OCI-LY1 (cell line): ENCODE measurements around the gene CHST11.

Source experiments
- CTCF ChIP-seq: fragments of 200-600 bp; sonication (generic), shearing (Covaris generic); IDR thresholded peaks from 2 replicates; pipeline ENCODE4 v1.5.1; 2017; ENCODE audit warnings: mild to moderate bottlenecking, antibody characterized with exemption, low read length, moderate library complexity, mixed read lengths
- EZH2 ChIP-seq: fragments of 200-600 bp; sonication (generic), shearing (Covaris generic); IDR thresholded peaks from 2 replicates; pipeline ENCODE4 v1.8.0; 2017; ENCODE audit warnings: borderline replicate concordance, mixed run types, mild to moderate bottlenecking, antibody characterized with exemption, low read length, moderate library complexity, mixed read lengths

- TF ChIP-seq CTCF (no peak), EZH2 (no peak)
Observed at GRCh38 chr12:104596898-104597843, 140.4 kb downstream of the CHST11 start.
